ENCODE measurements around the gene NDRG2.
A peak's percentile ranks its signal among the peaks of the same experiment; 100 is the strongest.

NDRG2 gene

DNA sequence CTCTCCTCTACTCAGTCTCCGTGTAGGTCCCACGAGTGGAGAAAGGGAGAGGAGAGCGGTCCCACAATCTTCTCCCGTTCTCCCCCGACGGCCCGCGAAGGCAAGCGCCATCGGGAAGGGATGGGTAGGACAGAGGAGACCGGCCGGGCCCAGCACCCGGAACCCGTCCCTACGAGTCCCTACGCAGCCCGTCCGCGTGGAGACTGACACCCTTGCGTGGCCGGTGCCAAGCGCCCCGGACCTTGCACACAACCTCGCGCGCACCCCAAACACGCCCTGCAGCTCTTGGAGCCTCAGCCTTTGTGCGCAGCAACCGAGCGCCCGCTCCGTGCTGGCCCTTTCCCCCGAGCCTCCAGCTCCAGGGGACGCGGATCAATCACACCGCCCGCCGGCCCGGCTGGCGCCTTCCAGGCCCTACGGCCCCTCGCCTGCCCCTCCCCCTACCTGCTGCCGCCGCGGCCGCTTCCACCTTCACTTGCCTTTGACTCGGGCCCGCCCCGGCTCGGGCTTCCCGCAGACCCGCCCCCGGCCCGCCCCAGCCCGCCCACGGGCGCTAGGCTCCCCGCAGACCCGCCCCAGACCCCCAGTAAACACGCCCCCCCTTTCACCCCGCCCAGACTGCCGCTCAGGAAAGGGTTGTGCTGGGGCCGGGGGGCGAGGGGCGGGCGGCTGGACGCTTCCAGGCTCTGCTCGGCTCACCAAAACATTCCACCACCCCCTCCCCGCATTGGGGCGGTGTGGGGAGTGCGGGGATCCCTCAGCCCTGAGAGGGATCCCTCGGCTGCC, at the start of gene NDRG2:
NDRG2 (minus strand) TSS at position 477 of the 786 bp plus-strand sequence. CDS start 1,746 bp downstream, outside the sequence.
- Histone ChIP-seq H3K27ac (peak within 1 kb of the TSS; percentile 73), H3K36me3 (0 out of 2 replicates have a peak, but pooled peaks cover 6% of the 10 kb centered on the region), H3K4me3 (peak within 1 kb of the TSS; percentile 78), H3K27me3 (no peaks in the 10 kb centered on the region), H3K9me3 (no peaks in the 10 kb centered on the region), H4K20me1 (no peaks in the 10 kb centered on the region), H3K9ac (peak within 1 kb of the TSS; percentile 82), H3K4me2 (peak within 1 kb of the TSS; percentile 94), H3K4me1 (peaks cover 30% of the 10 kb centered on the region)
- TF ChIP-seq Cebpa-rat (IDR thresholded peaks at IDR 0.05), result no peak

DNA sequence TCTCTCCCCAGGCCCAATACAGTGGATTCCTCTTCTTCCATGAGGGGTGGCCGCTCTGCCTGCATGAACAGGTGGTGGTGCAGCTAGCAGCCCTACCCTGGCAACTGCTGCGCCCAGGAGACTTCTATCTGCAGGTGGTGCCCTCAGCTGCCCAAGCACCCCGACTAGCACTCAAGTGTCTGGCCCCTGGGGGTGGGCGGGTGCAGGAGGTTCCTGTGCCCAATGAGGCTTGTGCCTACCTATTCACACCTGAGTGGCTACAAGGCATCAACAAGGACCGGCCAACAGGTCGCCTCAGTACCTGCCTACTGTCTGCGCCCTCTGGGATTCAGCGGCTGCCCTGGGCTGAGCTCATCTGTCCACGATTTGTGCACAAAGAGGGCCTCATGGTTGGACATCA, 49.1 kb upstream of the NDRG2 start:
- H3K9ac ChIP-seq, result no peak overlapping the region
- peaks cover 10% of the 10 kb centered on the region for H3K27me3 ChIP-seq
- TF ChIP-seq Cebpa-rat (IDR thresholded peaks at IDR 0.05), result no peak
- H3K4me1 ChIP-seq, result peaks cover 45% of the 10 kb centered on the region
- H4K20me1 ChIP-seq, result no peaks in the 10 kb centered on the region
- H3K9me3 ChIP-seq, result no peaks in the 10 kb centered on the region
- H3K4me3 ChIP-seq, result no peak overlapping the region
- H3K36me3 ChIP-seq, result peaks cover 35% of the 10 kb centered on the region
- no peak overlapping the region; the same call in 1 of the 2 replicates for H3K4me2 ChIP-seq
- 0 out of 2 replicates have a peak overlapping the region, but pooled peaks have one; percentile 87 for H3K27ac ChIP-seq

DNA sequence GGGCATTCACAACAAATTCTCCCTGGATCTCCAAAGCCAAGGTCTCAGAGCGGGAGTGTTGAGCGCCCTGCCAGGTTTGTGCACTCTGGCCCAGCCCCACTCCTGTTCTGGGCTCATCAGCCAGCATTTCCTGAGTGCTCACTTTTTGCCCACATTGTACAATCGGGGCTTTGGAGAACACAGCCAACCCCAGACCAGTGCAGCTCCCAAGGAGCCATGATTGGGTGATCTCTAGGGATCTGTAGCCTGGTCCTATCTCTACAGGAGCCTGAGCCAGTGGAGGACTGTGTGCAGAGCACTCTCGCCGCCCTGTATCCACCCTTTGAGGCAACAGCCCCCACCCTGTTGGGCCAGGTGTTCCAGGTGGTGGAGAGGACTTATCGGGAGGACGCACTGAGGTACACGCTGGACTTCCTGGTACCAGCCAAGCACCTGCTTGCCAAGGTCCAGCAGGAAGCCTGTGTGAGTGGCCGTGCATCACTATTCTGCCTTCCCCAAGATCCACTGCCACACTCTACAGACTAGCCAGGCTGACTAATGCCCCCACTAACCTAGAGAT, 48.0 kb upstream of the NDRG2 start:
- H3K27ac ChIP-seq, result peak overlapping the region; percentile 87

DNA sequence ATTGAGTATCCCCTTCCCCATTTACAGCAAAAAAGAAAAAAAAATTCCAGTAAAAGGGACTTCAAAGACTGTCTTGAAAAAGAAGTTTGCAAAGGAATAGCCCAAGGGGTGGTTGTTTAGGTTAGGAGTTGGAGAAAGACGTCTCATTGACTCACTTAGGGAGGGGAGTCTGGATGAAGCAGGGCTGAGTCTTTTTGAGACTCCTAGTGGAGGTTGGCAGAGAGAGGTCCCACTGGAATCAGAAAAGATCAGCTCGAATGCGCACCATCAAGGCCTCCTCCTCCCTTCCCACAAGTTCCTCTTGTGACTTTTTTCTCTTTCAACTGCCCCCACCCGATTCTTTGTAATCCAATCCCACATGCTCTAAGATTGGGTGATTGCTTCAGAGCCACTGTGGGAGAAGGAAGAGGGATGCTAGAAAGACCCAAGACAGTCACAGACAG, 47.2 kb upstream of the NDRG2 start:
- no peaks in the 10 kb centered on the region for H4K20me1 ChIP-seq
- H3K9ac ChIP-seq, result peak overlapping the region; percentile 80
- peak overlapping the region; percentile 87 for H3K27ac ChIP-seq
- H3K36me3 ChIP-seq, result peaks cover 24% of the 10 kb centered on the region
- peaks cover 16% of the 10 kb centered on the region for H3K27me3 ChIP-seq
- peak; percentile 69 for TF ChIP-seq Cebpa-rat (IDR thresholded peaks at IDR 0.05)
- H3K4me3 ChIP-seq, result peak overlapping the region; percentile 80
- no peaks in the 10 kb centered on the region for H3K9me3 ChIP-seq
- peaks cover 51% of the 10 kb centered on the region for H3K4me1 ChIP-seq
- peak overlapping the region; percentile 88 for H3K4me2 ChIP-seq

More for the DNA sequence above, 48.0 kb upstream of the NDRG2 start:
- peak overlapping the region; percentile 88 for H3K4me2 ChIP-seq
- peak overlapping the region; percentile 80; the same call in 1 of the 2 replicates for H3K9ac ChIP-seq
- H3K4me1 ChIP-seq, result peaks cover 51% of the 10 kb centered on the region
- peaks cover 16% of the 10 kb centered on the region for H3K27me3 ChIP-seq
- no peaks in the 10 kb centered on the region for H3K9me3 ChIP-seq
- TF ChIP-seq Cebpa-rat (IDR thresholded peaks at IDR 0.05), result no peak
- H3K4me3 ChIP-seq, result peak overlapping the region; percentile 80
- peaks cover 24% of the 10 kb centered on the region for H3K36me3 ChIP-seq
- no peaks in the 10 kb centered on the region for H4K20me1 ChIP-seq

DNA sequence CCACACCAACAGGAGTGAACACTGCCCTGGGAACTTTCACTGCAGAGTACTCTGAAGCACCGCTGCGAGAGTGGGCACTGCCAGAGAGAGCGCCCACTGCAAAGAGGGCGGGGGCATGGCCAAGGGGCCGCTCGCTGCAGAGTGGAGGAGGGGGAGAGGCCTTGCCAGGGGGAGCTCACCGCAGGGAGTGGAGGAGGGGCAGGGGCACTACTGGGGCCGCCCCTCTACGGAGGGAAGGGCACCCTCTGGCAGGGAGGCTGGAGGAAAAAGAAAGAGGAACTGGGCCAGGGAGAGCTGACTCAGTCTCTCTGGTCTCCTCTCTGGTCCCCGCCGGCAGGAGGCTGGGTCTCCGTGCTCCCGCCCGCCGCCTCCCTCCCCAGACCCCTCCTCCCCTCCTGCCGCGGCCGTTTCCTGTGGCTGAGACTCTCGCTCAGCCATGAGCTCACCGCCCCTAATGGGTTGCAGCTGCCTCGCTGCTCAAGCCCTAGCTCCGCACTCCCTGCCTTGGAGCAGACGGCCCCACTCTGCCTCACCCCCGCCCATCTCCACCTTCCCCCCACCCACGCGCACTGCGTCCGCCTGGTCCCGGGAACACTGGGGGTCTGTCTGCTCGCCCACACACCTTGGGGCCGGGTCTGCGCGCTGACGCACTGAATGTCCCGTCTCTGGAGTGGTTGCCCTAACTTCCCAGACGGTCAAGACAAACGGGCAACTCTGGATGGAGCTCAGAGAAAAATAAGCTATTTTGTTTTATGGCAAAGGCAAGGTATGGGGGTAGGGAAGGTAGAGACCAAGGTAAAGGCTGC, 46.6 kb upstream of the NDRG2 start:
- peak overlapping the region; percentile 87 for H3K27ac ChIP-seq

DNA sequence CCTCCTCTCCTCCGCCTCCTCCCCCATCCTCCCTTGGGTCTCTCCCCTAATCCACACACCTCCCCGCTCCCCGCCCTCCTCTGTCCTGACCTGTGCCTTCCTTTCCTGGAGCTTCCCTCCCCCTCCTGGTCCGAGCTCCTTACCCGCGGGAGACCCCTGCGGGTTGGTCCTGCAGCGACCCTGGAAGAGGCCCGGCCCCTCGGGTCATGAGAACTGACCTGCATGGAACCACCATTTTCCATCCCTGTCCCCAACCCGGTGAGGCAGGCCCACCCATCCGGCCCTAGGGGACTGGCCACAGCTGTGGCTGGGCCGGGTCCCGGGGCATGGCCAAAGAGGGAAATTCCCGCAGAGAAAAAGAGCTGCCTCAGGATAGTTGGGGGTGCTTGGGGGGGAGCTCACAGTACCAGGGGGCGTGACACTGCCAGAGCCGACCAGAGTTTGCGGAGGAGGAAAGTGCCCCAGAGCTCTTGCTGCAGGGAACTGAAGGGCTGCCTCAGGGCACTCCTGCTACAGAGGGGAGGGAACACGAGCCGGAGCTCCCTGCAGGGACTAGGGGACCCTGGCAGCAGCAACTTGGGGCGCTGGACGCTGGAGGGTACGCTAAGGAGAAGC, 45.9 kb upstream of the NDRG2 start:
- Histone ChIP-seq H3K4me3 (peak overlapping the region; percentile 80), H3K27me3 (peaks cover 16% of the 10 kb centered on the region), H3K4me1 (peaks cover 51% of the 10 kb centered on the region), H4K20me1 (no peaks in the 10 kb centered on the region), H3K9me3 (no peaks in the 10 kb centered on the region), H3K4me2 (peak overlapping the region; percentile 88), H3K9ac (peak overlapping the region; percentile 80), H3K36me3 (peaks cover 13% of the 10 kb centered on the region), H3K27ac (peak overlapping the region; percentile 87)
- no peak for TF ChIP-seq Cebpa-rat (IDR thresholded peaks at IDR 0.05)

More for the DNA sequence above, 46.6 kb upstream of the NDRG2 start:
- Histone ChIP-seq H3K4me1 (peaks cover 51% of the 10 kb centered on the region), H3K27me3 (peaks cover 16% of the 10 kb centered on the region), H3K9ac (peak overlapping the region; percentile 80), H4K20me1 (no peaks in the 10 kb centered on the region), H3K36me3 (peaks cover 20% of the 10 kb centered on the region), H3K4me3 (peak overlapping the region; percentile 80), H3K9me3 (no peaks in the 10 kb centered on the region), H3K4me2 (peak overlapping the region; percentile 88)
- TF ChIP-seq Cebpa-rat (IDR thresholded peaks at IDR 0.05), result no peak

DNA sequence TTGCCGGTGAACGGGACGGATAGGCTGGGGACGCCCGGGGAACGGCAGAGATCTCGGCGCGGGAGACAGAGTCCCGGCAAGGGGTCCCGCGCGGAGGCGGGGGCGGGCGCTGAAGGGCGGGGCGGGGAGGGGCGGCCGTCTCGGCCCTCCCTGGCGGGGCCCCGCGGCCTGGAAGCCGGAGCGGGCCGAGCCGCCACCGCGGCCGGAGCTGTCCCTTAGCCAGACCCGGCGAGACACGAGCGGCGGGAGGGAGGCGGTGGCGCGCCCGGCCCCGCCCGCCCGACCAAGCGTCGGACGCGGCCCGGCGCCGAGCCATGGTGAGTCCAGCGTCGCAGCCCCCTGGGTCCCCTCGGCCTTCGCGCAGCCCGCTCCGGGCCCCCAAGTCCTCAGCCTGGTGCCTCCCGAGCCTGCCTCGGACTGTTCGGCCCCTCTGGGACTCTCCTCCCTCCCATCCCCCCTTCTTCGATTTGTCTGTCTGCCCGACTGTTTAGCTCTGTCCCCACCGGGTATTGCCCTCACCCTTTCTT, 45.3 kb upstream of the NDRG2 start, which contains the start of gene ARHGEF40:
ARHGEF40 (plus strand) TSS at position 222 of the 527 bp plus-strand sequence; CDS start at position 315, 93 bp downstream.
- Histone ChIP-seq H3K36me3 (peaks cover 10% of the 10 kb centered on the region), H3K4me2 (peak within 1 kb of the TSS; percentile 88), H3K4me3 (peak within 1 kb of the TSS; percentile 80), H4K20me1 (no peaks in the 10 kb centered on the region), H3K27ac (peak within 1 kb of the TSS; percentile 87), H3K9ac (peak within 1 kb of the TSS; percentile 80), H3K27me3 (peaks cover 16% of the 10 kb centered on the region), H3K4me1 (peaks cover 51% of the 10 kb centered on the region), H3K9me3 (no peaks in the 10 kb centered on the region)
- no peak for TF ChIP-seq Cebpa-rat (IDR thresholded peaks at IDR 0.05)

DNA sequence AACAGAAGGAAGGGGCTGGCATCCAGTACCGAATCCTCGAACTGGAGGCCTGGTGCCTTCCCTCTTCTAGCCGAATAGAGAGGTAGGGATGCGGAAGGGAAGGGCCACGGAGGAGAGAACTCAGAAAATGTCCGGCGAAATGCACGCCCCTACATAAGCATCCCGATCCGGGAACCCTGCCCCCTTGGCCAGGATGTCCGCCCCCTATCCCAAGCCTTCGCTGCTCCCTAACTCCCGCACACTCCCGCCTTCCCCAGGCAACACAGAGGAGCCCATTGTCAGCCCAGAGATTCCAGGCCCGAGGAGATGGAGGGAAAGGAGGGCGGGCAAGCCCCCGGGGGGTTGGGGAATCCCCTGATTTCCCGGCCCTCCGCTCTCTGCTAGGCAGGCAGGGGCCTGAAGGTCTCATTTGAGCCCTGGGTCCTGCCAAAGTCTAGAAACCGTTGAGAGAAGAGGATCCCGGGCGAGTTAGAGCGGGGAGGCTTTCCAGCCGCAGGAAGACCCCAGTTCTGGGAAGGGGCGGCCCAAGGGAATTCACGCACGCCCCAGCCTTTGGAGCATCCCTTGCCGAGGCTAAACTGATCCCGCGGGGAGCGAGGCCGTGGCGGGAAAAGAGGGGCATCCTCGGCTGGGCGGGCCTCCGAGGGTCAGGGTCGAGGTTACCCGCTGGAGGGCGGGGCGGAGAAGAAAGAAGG, 44.7 kb upstream of the NDRG2 start:
- Histone ChIP-seq H3K4me2 (peak overlapping the region; percentile 88), H3K9ac (peak overlapping the region; percentile 80), H3K27ac (peak overlapping the region; percentile 46; the same call in 1 of the 2 replicates), H3K4me1 (peaks cover 47% of the 10 kb centered on the region), H3K9me3 (no peaks in the 10 kb centered on the region), H3K27me3 (peaks cover 16% of the 10 kb centered on the region), H3K36me3 (peaks cover 6% of the 10 kb centered on the region), H4K20me1 (no peaks in the 10 kb centered on the region), H3K4me3 (peak overlapping the region; percentile 80)
- no peak for TF ChIP-seq Cebpa-rat (IDR thresholded peaks at IDR 0.05)

All from BLaER1 (cell line).